BLaER1 (cell line): Measurements from ENCODE around the gene STEEP1.
"Not testable (repeated sequence)": the region's sequence is repeated elsewhere in the genome, so short reads cannot be mapped to it uniquely, and the experiment has no call there.

Experiments used
- H3K27ac ChIP-seq: shearing (Covaris generic); formaldehyde crosslinking; 2 replicates; pipeline ENCODE4 v1.8.1; 2022
- H3K27me3 ChIP-seq: shearing (Covaris generic); formaldehyde crosslinking; 2 replicates; pipeline ENCODE4 v1.8.1; 2022
- H3K36me3 ChIP-seq: shearing (Covaris generic); formaldehyde crosslinking; 2 replicates; pipeline ENCODE4 v1.8.1; 2022
- H3K4me1 ChIP-seq: shearing (Covaris generic); formaldehyde crosslinking; 2 replicates; pipeline ENCODE4 v1.8.1; 2022
- H3K4me2 ChIP-seq: shearing (Covaris generic); formaldehyde crosslinking; 2 replicates; pipeline ENCODE4 v1.8.1; 2022
- H3K4me3 ChIP-seq: shearing (Covaris generic); formaldehyde crosslinking; 2 replicates; pipeline ENCODE4 v1.8.1; 2022
- H3K9ac ChIP-seq: shearing (Covaris generic); formaldehyde crosslinking; 2 replicates; pipeline ENCODE4 v1.8.1; 2022
- H3K9me3 ChIP-seq: shearing (Covaris generic); formaldehyde crosslinking; 2 replicates; pipeline ENCODE4 v1.8.1; 2022
- H4K20me1 ChIP-seq: shearing (Covaris generic); formaldehyde crosslinking; 2 replicates; pipeline ENCODE4 v1.8.1; 2022
- Cebpa-rat ChIP-seq: shearing (Covaris generic); IDR thresholded peaks from 2 replicates; pipeline ENCODE4 v1.8.1; 2022

STEEP1 gene

DNA sequence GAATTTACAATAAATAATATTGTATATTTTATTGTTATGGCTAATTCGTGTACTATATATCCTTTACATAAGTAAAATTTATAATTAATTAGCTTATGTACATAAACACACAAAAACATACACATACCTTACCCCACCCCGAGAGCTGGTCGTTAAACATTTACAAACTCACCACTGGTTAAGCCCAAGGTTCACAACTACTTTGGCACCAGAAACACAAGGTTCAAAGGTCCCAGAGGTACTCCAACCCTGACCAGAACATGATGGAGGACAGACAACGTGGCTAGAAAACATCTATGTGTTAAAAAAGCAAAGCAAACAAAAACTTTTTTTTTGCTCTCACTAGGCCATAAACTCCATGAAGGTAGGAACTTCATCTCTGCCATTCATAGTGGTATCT is 59.3 kb downstream of the STEEP1 start:
- H3K4me3 ChIP-seq: no peak overlapping the region
- H3K9me3 ChIP-seq: no peaks in the 10 kb centered on the region
- H3K36me3 ChIP-seq: no peaks in the 10 kb centered on the region
- no peaks in the 10 kb centered on the region for H4K20me1 ChIP-seq
- H3K4me2 ChIP-seq: no peak overlapping the region
- no peak overlapping the region for H3K27ac ChIP-seq
- no peak for TF ChIP-seq Cebpa-rat
- H3K27me3 ChIP-seq: no peaks in the 10 kb centered on the region
- no peak overlapping the region for H3K9ac ChIP-seq
- H3K4me1 ChIP-seq: no peaks in the 10 kb centered on the region

DNA sequence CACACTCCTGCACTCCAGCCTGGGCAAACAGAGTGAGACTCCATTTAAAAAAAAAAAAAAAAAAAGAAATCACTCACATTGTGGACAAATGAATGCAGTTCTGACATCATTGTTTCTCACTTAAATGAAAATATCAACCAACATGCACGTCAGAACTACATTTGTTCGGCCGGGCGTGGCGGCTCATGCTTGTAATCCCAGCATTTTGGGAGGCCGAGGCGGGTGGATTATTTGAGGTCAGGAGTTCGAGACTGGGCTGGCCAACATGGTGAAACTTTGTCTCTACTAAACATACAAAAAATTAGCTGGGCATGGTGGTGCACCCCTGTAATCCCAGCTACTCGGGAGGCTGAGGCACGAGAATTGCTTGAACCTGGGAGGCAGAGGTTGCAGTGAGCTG is 60.1 kb downstream of the STEEP1 start:
- not testable (repeated sequence) for H3K36me3 ChIP-seq

DNA sequence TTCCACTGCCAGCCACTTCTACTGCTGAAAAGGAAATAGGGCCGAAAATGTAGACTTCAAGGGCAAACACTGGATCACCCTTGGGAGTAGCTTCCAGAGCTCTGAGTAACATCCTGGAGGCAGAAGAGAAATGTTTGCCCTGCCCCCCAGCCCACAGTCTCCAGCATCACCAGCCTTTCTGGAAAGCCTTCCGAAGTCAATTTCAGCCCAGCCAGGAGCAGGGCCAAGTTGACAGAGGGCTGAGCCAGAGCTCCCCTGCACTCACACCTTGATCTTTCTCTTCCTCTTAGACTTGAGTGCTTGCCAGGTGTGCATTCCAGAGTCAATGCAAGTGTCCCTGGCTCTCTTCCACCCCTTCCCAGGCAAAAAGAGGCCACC is 61.7 kb downstream of the STEEP1 start:
- Histone ChIP-seq H4K20me1 (no peaks in the 10 kb centered on the region), H3K27ac (no peak overlapping the region), H3K9ac (no peak overlapping the region), H3K9me3 (no peaks in the 10 kb centered on the region), H3K36me3 (no peaks in the 10 kb centered on the region), H3K4me1 (no peaks in the 10 kb centered on the region), H3K4me3 (no peak overlapping the region), H3K27me3 (no peaks in the 10 kb centered on the region), H3K4me2 (no peak overlapping the region)
- no peak for TF ChIP-seq Cebpa-rat

More for the DNA sequence above, 60.1 kb downstream of the STEEP1 start:
- not testable (repeated sequence) for H3K9me3 ChIP-seq, H3K4me1 ChIP-seq, H3K27me3 ChIP-seq, H3K4me3 ChIP-seq, H3K4me2 ChIP-seq, H3K9ac ChIP-seq, H4K20me1 ChIP-seq, H3K27ac ChIP-seq

DNA sequence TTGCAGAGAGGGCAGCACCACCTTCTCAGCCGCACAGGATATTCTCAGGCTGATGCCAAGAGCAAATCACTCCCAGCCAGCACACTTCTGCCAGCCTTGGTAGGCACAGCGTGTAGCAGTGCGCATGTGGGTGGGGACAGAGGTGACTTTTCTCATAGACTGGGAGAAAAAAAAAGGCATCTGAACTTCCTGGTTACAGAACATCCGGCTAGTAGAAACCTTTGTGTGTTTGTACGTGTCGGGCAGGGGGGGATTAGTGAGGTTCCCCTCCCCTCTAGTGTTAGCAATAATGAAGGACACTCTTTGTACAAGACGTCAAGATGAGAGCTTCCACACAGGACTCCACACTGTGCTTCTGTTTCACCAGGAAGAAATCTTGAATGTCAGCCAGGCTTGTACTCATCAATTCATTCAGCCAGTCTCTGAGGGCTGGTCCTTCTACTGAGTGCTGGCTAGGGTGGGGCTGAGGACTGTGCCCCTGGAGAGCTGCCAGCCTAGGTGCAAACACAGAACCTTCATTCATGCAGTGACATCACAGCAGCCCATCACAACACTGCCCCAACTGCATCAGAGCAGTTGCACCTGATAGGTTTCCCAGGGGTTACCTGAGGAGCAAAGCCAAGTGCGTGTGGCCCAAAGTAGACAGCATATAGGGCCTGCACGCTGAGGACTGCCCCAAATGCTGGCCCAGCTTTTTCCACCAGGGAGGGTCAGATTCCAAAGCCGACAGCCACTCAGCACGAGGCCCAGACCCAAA is 62.3 kb downstream of the STEEP1 start:
- Histone ChIP-seq H4K20me1 (no peaks in the 10 kb centered on the region), H3K36me3 (no peaks in the 10 kb centered on the region), H3K9me3 (no peaks in the 10 kb centered on the region), H3K27me3 (no peaks in the 10 kb centered on the region), H3K27ac (no peak overlapping the region), H3K4me2 (no peak overlapping the region), H3K4me1 (no peaks in the 10 kb centered on the region), H3K9ac (no peak overlapping the region), H3K4me3 (no peak overlapping the region)
- TF ChIP-seq Cebpa-rat: no peak

DNA sequence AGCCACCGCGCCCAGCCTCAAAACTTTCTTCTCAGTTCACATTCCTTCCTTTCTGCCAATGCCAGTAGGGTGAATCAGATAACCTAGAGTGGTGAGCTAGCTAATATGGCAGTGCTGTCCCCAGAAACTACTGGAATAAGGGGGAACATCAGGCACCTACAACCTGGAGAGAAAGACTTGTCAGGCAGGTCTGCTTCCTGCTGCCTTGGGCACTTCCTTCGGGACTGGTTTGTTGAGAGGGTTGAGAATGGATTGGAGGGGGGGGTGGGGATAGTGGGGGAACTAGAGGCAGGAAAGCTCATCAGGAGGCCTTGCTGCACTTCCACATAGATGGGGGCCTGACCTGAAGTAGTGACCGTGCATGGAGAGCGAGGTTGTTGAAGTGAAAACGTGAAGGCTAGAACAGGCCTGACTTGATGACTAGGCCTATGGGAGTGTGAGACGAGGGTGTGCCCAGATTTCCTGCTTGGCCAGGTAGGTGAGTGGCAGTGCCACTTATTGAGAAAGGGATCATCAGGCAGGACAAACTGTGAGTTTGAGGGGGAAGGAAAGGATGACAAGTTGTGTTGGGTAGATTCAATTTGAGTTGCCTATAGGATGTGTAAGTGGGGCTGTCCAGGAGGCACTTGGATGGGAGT is 63.6 kb downstream of the STEEP1 start:
- Histone ChIP-seq H3K4me3 (no peak overlapping the region), H4K20me1 (no peaks in the 10 kb centered on the region), H3K4me1 (peaks cover 9% of the 10 kb centered on the region), H3K9ac (no peak overlapping the region), H3K27me3 (no peaks in the 10 kb centered on the region), H3K27ac (no peak overlapping the region), H3K36me3 (no peaks in the 10 kb centered on the region), H3K4me2 (no peak overlapping the region), H3K9me3 (no peaks in the 10 kb centered on the region)
- no peak for TF ChIP-seq Cebpa-rat

DNA sequence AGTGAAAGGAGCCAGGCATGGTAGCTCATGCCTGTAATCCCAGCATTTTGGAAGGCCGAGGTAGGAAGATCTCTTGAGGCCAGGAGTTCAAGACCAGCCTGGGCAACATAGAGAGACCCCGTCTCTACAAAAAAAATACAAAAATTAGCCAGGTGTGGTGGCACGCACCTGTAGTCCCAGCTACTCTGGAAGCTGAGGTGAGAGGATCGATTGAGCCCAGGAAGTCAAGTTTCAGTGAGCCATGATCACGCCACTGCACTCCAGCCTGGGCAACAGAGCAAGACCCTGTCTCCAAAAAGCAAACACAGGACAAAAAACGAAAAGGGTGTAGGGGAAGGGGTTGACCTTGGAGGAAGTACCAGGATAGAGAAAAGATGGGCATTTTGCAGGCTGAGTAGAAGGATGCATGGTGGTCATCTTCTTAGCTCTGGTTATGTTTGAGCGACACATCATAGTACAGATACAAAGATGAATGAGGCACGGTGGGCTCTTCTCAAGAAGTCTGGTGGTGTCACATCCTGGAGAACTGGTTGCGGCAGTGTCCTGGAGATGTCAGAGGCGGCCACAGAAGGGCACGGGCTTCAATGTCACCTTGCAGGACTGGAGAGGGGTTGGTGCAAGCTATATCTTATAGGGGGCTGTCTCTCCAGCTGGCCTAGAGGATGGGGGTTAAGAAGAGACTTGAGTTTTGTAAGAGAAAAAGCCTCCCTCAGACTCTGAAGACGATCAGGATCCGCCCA is 65.0 kb downstream of the STEEP1 start:
- no peak for TF ChIP-seq Cebpa-rat
- Histone ChIP-seq H3K4me3 (no peak overlapping the region), H4K20me1 (no peaks in the 10 kb centered on the region), H3K4me2 (no peak overlapping the region), H3K27me3 (no peaks in the 10 kb centered on the region), H3K9ac (no peak overlapping the region), H3K4me1 (peaks cover 20% of the 10 kb centered on the region), H3K36me3 (no peaks in the 10 kb centered on the region), H3K9me3 (no peaks in the 10 kb centered on the region), H3K27ac (no peak overlapping the region)

DNA sequence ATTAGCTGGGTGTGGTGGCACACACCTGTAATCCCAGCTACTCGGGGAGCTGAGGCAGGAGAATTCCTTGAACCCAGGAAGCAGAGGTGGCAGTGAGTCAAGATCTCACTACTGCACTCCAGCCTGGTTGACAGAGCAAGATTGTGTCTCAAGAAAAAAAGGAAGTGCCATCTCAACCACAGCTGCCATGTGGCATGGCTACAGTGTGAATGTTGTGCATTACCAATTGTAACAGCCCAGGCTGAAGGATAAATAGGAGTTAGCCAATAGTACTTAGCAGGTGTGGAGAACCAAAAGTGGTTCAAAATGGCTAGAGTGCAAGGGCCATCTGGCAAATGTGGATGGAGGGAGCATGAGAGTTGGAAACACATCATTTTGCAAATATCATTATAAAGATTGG is 68.0 kb downstream of the STEEP1 start:
- no peak for TF ChIP-seq Cebpa-rat
- Histone ChIP-seq H4K20me1 (no peaks in the 10 kb centered on the region), H3K9ac (no peak overlapping the region), H3K36me3 (no peaks in the 10 kb centered on the region), H3K27ac (no peak overlapping the region), H3K4me1 (peaks cover 20% of the 10 kb centered on the region), H3K9me3 (no peaks in the 10 kb centered on the region), H3K4me3 (no peak overlapping the region), H3K4me2 (peak overlapping the region; percentile 60; the same call in 1 of the 2 replicates), H3K27me3 (no peaks in the 10 kb centered on the region)

DNA sequence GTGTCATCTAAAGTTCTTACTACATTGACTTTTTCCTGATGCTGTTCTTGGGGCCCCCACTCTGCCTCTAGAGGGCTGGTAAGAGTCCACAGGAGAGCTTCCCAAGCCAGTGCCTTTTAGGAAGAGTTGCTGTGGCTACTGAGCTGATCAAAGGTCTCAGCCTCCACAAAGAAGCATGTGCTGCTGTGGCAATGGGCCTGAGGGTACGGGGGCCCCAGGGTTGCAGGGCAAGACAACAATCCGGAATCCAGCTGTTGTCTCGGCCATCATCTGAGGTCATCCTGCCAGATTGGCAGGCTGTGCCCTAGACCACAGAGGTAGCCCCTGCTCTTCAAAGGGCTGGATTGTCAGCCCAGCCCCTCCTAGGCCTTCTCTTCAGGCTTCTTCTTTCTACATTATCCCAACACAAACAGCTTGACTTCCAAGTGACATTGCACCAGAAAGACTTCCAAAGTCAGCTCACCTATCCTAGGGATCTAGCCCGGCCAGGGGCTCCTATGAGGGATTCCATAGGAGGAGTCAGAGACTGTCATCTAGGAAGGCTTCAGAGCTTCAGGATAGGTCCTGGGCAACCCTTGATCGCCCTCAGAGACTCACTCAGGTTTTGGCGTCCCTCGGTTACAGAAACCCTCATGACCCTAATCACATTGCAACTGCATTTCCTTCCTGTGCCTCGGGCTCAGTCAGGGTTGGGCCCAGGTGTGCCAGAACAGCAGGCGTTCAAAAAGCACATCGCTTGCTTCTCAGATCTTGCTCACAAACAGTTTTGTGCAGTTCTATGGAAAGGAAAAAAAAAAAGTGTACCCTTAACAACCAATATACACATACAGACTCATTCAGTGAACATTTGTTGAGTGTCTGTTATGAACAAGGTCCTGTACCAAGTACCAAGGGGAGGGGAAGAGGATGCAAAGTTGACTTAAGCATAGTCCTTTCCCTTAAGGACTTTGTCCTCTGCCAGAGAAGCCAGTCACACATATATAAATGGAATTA is 69.2 kb downstream of the STEEP1 start:
- Histone ChIP-seq H3K4me1 (peaks cover 20% of the 10 kb centered on the region), H4K20me1 (no peaks in the 10 kb centered on the region), H3K27me3 (no peaks in the 10 kb centered on the region), H3K4me3 (no peak overlapping the region), H3K36me3 (no peaks in the 10 kb centered on the region), H3K27ac (0 out of 2 replicates have a peak overlapping the region, but pooled peaks have one; percentile 8), H3K4me2 (peak overlapping the region; percentile 60), H3K9ac (no peak overlapping the region), H3K9me3 (no peaks in the 10 kb centered on the region)
- TF ChIP-seq Cebpa-rat: no peak

DNA sequence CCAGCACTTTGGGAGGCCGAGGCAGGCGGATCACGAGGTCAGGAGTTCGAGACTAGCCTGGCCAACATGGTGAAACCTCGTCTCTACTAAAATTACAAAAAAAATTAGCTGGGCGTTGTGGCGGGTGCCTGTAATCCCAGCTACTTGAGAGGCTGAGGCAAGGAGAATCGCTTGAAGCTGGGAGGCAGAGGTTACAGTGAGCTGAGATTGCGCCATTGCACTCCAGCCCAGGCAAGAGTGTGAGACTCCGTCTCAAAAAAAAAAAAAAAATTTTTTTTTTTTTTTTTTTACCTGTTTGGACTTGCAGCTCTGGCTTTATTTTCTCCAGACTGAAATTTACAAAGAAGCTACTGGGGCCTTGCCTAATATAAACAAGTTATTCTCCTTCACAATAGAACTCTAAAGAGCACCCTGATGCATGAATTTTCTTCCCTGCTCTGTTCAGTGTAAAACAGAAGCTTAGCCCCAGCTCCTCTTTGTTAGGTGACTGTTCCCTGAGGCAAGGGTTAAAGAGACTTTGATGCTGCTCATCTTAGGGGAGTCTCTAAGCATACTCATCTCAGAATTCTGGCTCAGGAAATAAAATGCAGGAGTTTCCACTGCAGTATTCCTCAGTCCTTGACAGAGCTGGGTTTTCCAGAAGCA is 71.2 kb downstream of the STEEP1 start:
- H3K4me1 ChIP-seq: peaks cover 20% of the 10 kb centered on the region
- not testable (repeated sequence) for H3K27ac ChIP-seq, H3K36me3 ChIP-seq, H3K27me3 ChIP-seq, H3K4me2 ChIP-seq, H4K20me1 ChIP-seq, H3K4me3 ChIP-seq, H3K9me3 ChIP-seq, H3K9ac ChIP-seq
